GM18909 (cell line): ENCODE measurements around the gene CNKSR3.

Source experiments
- ATAC-seq: cut with Tn5 transposase; IDR thresholded peaks from one replicate; pipeline ENCODE4 v1.9.1; 2021; ENCODE audit warnings: mild to moderate bottlenecking; ENCODE audit not compliant: unreplicated experiment, poor library complexity

Gene CNKSR3

GRCh38 chr6:154432533-154433476 lies 77.7 kb downstream of the CNKSR3 start:
- no peak for ATAC-seq

- ATAC-seq = no peak
These were observed 80.0 kb downstream of the CNKSR3 start for GRCh38 chr6:154430481-154430919.

- ATAC-seq = no peak
These were observed 80.8 kb downstream of the CNKSR3 start for GRCh38 chr6:154429711-154430110.

- ATAC-seq = no peak
These were observed 81.6 kb downstream of the CNKSR3 start for GRCh38 chr6:154428897-154429296.

- no peak for ATAC-seq
These were observed 83.0 kb downstream of the CNKSR3 start for GRCh38 chr6:154427446-154427845.

GRCh38 chr6:154426997-154427396 lies 83.5 kb downstream of the CNKSR3 start:
- no peak for ATAC-seq

- no peak for ATAC-seq
These were observed 85.5 kb downstream of the CNKSR3 start for GRCh38 chr6:154425034-154425433.

- ATAC-seq = peak; percentile 85
These were observed 96.3 kb downstream of the CNKSR3 start for GRCh38 chr6:154414021-154414813.

- no peak for ATAC-seq
These were observed 98.2 kb downstream of the CNKSR3 start for GRCh38 chr6:154412106-154412820.

- no peak for ATAC-seq
These were observed 99.4 kb downstream of the CNKSR3 start for GRCh38 chr6:154411076-154411475.

GRCh38 chr6:154410619-154411072 lies 99.8 kb downstream of the CNKSR3 start:
- no peak for ATAC-seq

GRCh38 chr6:154408891-154409500 lies 101.5 kb downstream of the CNKSR3 start:
- ATAC-seq = no peak

GRCh38 chr6:154407440-154407839 lies 103.0 kb downstream of the CNKSR3 start:
- ATAC-seq = no peak

- no peak for ATAC-seq
These were observed 103.6 kb downstream of the CNKSR3 start for GRCh38 chr6:154406869-154407268.

GRCh38 chr6:154406301-154406700 lies 104.2 kb downstream of the CNKSR3 start:
- ATAC-seq = no peak

- no peak for ATAC-seq
These were observed 105.6 kb downstream of the CNKSR3 start for GRCh38 chr6:154404791-154405400.

GRCh38 chr6:154403788-154404187 lies 106.7 kb downstream of the CNKSR3 start:
- no peak for ATAC-seq

- ATAC-seq = no peak
These were observed 108.3 kb downstream of the CNKSR3 start for GRCh38 chr6:154402081-154402780.

- ATAC-seq = no peak
These were observed 111.4 kb downstream of the CNKSR3 start for GRCh38 chr6:154399097-154399496.
